GM19099 (cell line): Measurements from ENCODE around the gene MCF2L2.

Experiments
- POLR2A ChIP-seq: IDR thresholded peaks from 3 replicates; pipeline ENCODE4 v1.6.1; 2011; ENCODE audit warnings: low read depth; ENCODE audit not compliant: insufficient read length; ENCODE audit errors: extremely low read depth

The MCF2L2 gene

GRCh38 chr3:183151086-183151485 lies 277.3 kb downstream of the MCF2L2 start:
- no peak for TF ChIP-seq POLR2A

DNA sequence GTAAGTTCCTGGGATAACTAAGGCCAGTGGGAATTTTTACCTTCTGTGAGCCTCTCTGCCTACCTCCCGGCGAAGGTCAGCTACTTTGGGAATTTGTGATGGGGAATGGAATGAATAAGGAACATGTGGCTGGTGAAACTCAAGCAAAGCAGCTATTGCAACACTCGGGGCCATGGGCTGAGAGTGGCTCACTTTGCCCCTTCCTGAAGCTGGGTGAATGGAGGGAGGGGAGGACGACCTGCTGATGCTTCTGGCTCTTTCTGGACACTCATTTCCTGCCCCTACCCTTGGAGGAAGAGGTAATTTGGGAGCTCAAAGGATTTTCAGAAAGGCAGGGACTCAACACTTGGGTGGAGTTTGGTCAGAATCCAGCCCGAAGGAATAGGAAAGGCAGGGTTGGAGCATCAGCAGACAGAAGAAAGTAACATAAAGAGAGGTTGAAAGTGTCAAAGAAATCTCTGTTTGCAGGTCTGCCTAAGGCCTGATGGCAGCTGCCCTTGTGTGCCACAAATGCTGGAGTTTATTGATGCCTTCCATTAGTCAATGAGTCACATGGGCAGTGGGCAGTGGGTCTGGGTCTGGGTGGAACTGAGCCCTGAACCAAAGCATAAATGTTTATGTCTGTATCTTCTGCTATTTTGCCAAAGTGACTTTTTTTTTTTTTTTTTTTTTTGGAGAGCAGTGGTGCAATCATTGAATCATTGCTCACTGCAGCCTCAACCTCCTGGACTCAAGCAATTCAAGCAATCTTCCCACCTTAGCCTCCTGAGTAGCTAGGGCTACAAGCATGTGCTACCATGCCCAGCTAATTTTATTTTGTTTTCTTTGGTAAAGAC lies 278.3 kb downstream of the MCF2L2 start:
- TF ChIP-seq POLR2A = no peak

DNA sequence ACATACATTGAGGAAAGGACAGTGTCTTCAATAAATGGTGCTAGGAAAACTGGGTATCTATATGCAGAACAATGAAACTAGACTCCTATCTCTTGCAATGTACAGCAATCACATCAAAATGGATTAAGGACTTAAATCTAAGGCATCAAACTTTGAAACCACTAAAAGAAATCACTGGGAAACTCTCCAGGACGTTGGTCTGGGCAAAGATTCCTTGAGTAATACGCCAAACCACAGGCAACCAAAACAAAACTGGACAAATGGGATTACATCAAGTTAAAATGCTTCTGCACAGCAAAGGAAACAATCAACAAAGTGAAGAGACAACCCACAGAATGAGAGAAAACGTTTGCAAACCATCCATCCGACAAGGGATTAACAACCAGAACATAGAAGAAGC lies 280.4 kb downstream of the MCF2L2 start:
- TF ChIP-seq POLR2A = no peak

GRCh38 chr3:183144363-183144762 lies 284.1 kb downstream of the MCF2L2 start:
- TF ChIP-seq POLR2A = no peak

- TF ChIP-seq POLR2A = no peak
Observed at GRCh38 chr3:183142199-183142598, 286.2 kb downstream of the MCF2L2 start.

GRCh38 chr3:183134844-183135243 lies 293.6 kb downstream of the MCF2L2 start:
- TF ChIP-seq POLR2A = no peak

DNA sequence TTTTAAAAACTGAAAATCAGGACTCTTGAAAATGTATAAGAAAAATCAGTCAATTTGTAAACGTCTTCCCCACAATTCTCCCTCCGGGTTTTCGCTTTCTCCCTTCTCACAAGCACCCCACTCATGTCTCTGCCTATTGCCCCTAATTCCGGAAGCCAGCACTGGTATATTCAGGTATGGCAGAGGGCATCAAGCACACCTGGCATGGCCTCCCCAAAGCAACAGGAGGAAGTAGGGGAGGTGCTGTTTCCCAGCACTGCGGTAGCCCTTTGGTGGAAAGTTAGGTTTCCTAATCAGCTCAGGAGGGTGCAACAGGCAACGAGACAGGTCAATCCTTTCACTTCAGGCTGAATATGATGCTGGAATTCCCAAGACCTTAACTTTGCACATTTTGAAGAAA lies 296.0 kb downstream of the MCF2L2 start:
- no peak for TF ChIP-seq POLR2A

GRCh38 chr3:183131735-183132134 lies 296.7 kb downstream of the MCF2L2 start:
- no peak for TF ChIP-seq POLR2A

GRCh38 chr3:183131186-183131725 lies 297.2 kb downstream of the MCF2L2 start:
- no peak for TF ChIP-seq POLR2A

GRCh38 chr3:183129243-183129642 lies 299.2 kb downstream of the MCF2L2 start:
- no peak for TF ChIP-seq POLR2A

GRCh38 chr3:183128709-183129108 lies 299.7 kb downstream of the MCF2L2 start:
- no peak for TF ChIP-seq POLR2A
